ENCODE data around the gene KCNH3. TPM values are rescaled to one million over a fixed set of nuclear protein-coding genes. Genes with fewer than 3 reads are reported as not detected.

KCNH3 gene
- total RNA-seq, 1 experiment from 2014 or later, result 0.26 TPM

- H3K23ac ChIP-seq (ENCODE audit: insufficient read length, low read depth, low read length), result no peak overlapping the region
- no peak overlapping the region for H3K56ac ChIP-seq (ENCODE audit: insufficient read length, low read depth, low read length)
- Mint-ChIP-seq H3K9me3 (peaks cover 0 to 3% of the 10 kb centered on the region in 2 experiments; a peak in 1 of 5 replicates), H3K36me3 (ENCODE audit: insufficient read depth in 1 of 3, low read depth in 3 of 3) (peaks cover 19 to 55% (median 49%) of the 10 kb centered on the region in 3 experiments; a peak in 6 of 7 replicates), H3K4me3 (no peak overlapping the region), H3K27ac (no peak overlapping the region), H3K4me1 (peaks cover 2 to 14% of the 10 kb centered on the region in 2 experiments), H3K27me3 (ENCODE audit: low read depth) (no peaks in the 10 kb centered on the region; the same call in 1 of the 2 replicates)
- H3K79me1 ChIP-seq (ENCODE audit: insufficient read depth, low read depth, low read length, poor library complexity, severe bottlenecking), result peaks cover 3% of the 10 kb centered on the region
- H2AFZ ChIP-seq (ENCODE audit: low read length), result no peak overlapping the region
- H2BK12ac ChIP-seq (ENCODE audit: insufficient read length, low read depth, low read length), result no peak overlapping the region
- no peak overlapping the region for H3K9ac ChIP-seq (ENCODE audit: extremely low read depth, insufficient read length, low read length)
- H3K4me1 ChIP-seq (ENCODE audit: insufficient read depth, low read length), result no peaks in the 10 kb centered on the region
- H2BK15ac ChIP-seq (ENCODE audit: low read depth, low read length), result no peak overlapping the region
- H3K4me2 ChIP-seq (ENCODE audit: insufficient read depth, insufficient read length, low read length), result no peak overlapping the region
- H4K8ac ChIP-seq (replicated peaks; ENCODE audit: insufficient read length, low read depth, low read length), result no peak overlapping the region
- no peaks in the 10 kb centered on the region for H3K9me3 ChIP-seq (ENCODE audit: control insufficient read depth, low read depth, low read length)
- H3K27ac ChIP-seq (ENCODE audit: insufficient read length, low read depth, low read length), result no peak overlapping the region
- no peak overlapping the region for H3K18ac ChIP-seq (ENCODE audit: insufficient read length, low read depth, low read length)
- H2BK5ac ChIP-seq (ENCODE audit: insufficient read length, low read length), result no peak overlapping the region
- no peaks in the 10 kb centered on the region; the same call in 1 of the 2 replicates for H3K79me2 ChIP-seq (ENCODE audit: insufficient read depth, low read length)
- no peak overlapping the region for H2BK20ac ChIP-seq (ENCODE audit: low read depth, low read length, poor library complexity, severe bottlenecking)
- H2AK5ac ChIP-seq (ENCODE audit: insufficient read length, low read length), result no peak overlapping the region
- H2BK120ac ChIP-seq (ENCODE audit: low read depth, low read length, poor library complexity, severe bottlenecking), result no peak overlapping the region
- no peak overlapping the region for H4K5ac ChIP-seq (ENCODE audit: insufficient read length, low read depth, low read length)
- H3K27me3 ChIP-seq (ENCODE audit: insufficient read depth, low read length), result no peaks in the 10 kb centered on the region
- no peaks in the 10 kb centered on the region for H4K20me1 ChIP-seq (ENCODE audit: control insufficient read depth, insufficient read depth, insufficient read length)
- peaks cover 6% of the 10 kb centered on the region for H3K23me2 ChIP-seq (ENCODE audit: insufficient read length, low read depth, low read length, poor library complexity, severe bottlenecking)
- no peak overlapping the region for H3T11ph ChIP-seq (ENCODE audit: low read length)
- H4K91ac ChIP-seq (ENCODE audit: insufficient read length, low read depth, low read length), result no peak overlapping the region
- no peak overlapping the region for H3K4ac ChIP-seq (ENCODE audit: low read depth, low read length)
- WGBS (ENCODE audit: extremely low coverage, insufficient read length, low lambda C conversion rate), result no CpG with 5 or more reads among the region's 8 CpGs
- no peak for DNase-seq
- H3K14ac ChIP-seq (ENCODE audit: insufficient read depth, low read length), result no peak overlapping the region
- no peak for TF ChIP-seq CTCF (conservative IDR thresholded peaks at IDR 0.05)
Observed at GRCh38 chr12:49564686-49565405, 26.0 kb downstream of the KCNH3 start.

Data from H9 (cell line).